H1 (cell line): ENCODE data around the gene DLK1.

ENCODE experiments used
- CTCF ChIP-seq, 3 experiments: IDR thresholded peaks; 1 replicate in 2 of 3; 2 replicates in 1 of 3; pipeline versions ENCODE4 v1.5.1 to v1.6.1; 2011; ENCODE audit warnings: low read length in 3 of 3, mild to moderate bottlenecking in 3 of 3, inconsistent platforms in 2 of 3, low read depth in 1 of 3, moderate library complexity in 1 of 3; ENCODE audit not compliant: insufficient read depth in 1 of 3; ENCODE audit errors: control extremely low read depth in 1 of 3
- EP300 ChIP-seq, 2 experiments: IDR thresholded peaks; 1 replicate in 1 of 2; 2 replicates in 1 of 2; pipeline ENCODE4 v1.6.1; 2011 to 2012; ENCODE audit warnings: low read depth in 2 of 2, low read length in 2 of 2, mild to moderate bottlenecking in 2 of 2, borderline replicate concordance in 1 of 2, inconsistent platforms in 1 of 2, moderate library complexity in 1 of 2
- JUND ChIP-seq: IDR thresholded peaks from 2 replicates; pipeline ENCODE4 v1.6.1; 2011; ENCODE audit warnings: mild to moderate bottlenecking, improper control_type of control experiment, low read length
- RXRA ChIP-seq: IDR thresholded peaks from 2 replicates; pipeline ENCODE4 v1.6.1; 2011; ENCODE audit warnings: low read depth, mild to moderate bottlenecking, low read length, moderate library complexity; ENCODE audit not compliant: insufficient read depth
- TAF1 ChIP-seq: IDR thresholded peaks from 2 replicates; pipeline ENCODE4 v1.6.1; 2011; ENCODE audit warnings: mild to moderate bottlenecking, low read depth, low read length

- no peak for TF ChIP-seq EP300 (IDR thresholded peaks at IDR 0.05; ENCODE audit: borderline replicate concordance in 1 of 2, low read depth in 2 of 2, low read length in 2 of 2)
- no peak for TF ChIP-seq TAF1
- no peak for TF ChIP-seq JUND
- TF ChIP-seq RXRA, result no peak
- no peak for TF ChIP-seq CTCF (IDR thresholded peaks at IDR 0.05; ENCODE audit: control extremely low read depth in 1 of 3, insufficient read depth in 1 of 3, low read depth in 1 of 3, low read length in 3 of 3)
Observed at GRCh38 chr14:100782516-100783320, 56.0 kb downstream of the DLK1 start.
